Bronchial epithelial cell (primary cell): ENCODE results near the gene FUT8. TPM values are rescaled to one million over a fixed set of nuclear protein-coding genes. Genes with fewer than 3 reads are reported as not detected.

Source experiments
- DNase-seq: peaks from one replicate; pipeline ENCODE4 v3.0.0-alpha.2; 2010; ENCODE audit warnings: low read depth
- FAIRE-seq: peaks from 2 replicates; lab custom pipeline; 2011; peaks lifted over from hg19 to GRCh38; lab: Jason Lieb, UNC
- H3K27me3 ChIP-seq: 2 replicates; pipeline ENCODE4 v1.5.1; 2011; ENCODE audit warnings: low read length; ENCODE audit not compliant: control insufficient read depth, insufficient read depth
- H3K36me3 ChIP-seq: 2 replicates; pipeline ENCODE4 v1.5.1; 2011; ENCODE audit warnings: low read length; ENCODE audit not compliant: control insufficient read depth, insufficient read depth
- H3K4me3 ChIP-seq: 2 replicates; pipeline ENCODE4 v1.5.1; 2011; ENCODE audit warnings: mild to moderate bottlenecking, low read depth, low read length, control low read depth
- CTCF ChIP-seq: IDR thresholded peaks from 2 replicates; pipeline ENCODE4 v1.5.1; 2011; ENCODE audit warnings: mild to moderate bottlenecking, moderate library complexity, low read length, control low read depth, inconsistent platforms; ENCODE audit not compliant: insufficient read depth, severe bottlenecking
- total RNA-seq: library from RNA; depleted of rRNA; stranded (reverse); fragments of >200 nt; gene quantifications from 2 replicates; pipeline ENCODE4 v1.2.1, GENCODE V29; 2014

The FUT8 gene
- total RNA-seq, 1 donor from 2014 or later = 16.3 TPM

GRCh38 chr14:65373016-65373670 is 39.4 kb upstream of the FUT8 start:
- no peak for FAIRE-seq
- DNase-seq = no peak
- no peak for TF ChIP-seq CTCF
- Histone ChIP-seq H3K27me3 (no peaks in the 10 kb centered on the region), H3K4me3 (no peak overlapping the region), H3K36me3 (no peaks in the 10 kb centered on the region)

GRCh38 chr14:65373671-65374039 is 38.9 kb upstream of the FUT8 start:
- DNase-seq (no peak), FAIRE-seq (no peak)
- no peaks in the 10 kb centered on the region for H3K27me3 ChIP-seq
- H3K4me3 ChIP-seq = no peak overlapping the region
- TF ChIP-seq CTCF = peak; percentile 7
- H3K36me3 ChIP-seq = no peaks in the 10 kb centered on the region

GRCh38 chr14:65377576-65377975 is 35.0 kb upstream of the FUT8 start:
- H3K4me3 ChIP-seq = no peak overlapping the region
- no peak for TF ChIP-seq CTCF
- H3K36me3 ChIP-seq = no peaks in the 10 kb centered on the region
- DNase-seq (no peak), FAIRE-seq (no peak)
- no peaks in the 10 kb centered on the region for H3K27me3 ChIP-seq

- no peaks in the 10 kb centered on the region for H3K36me3 ChIP-seq
- no peaks in the 10 kb centered on the region for H3K27me3 ChIP-seq
- no peak overlapping the region for H3K4me3 ChIP-seq
- DNase-seq = no peak
- TF ChIP-seq CTCF = no peak
- FAIRE-seq = no peak
Observed at GRCh38 chr14:65382586-65382985, 29.9 kb upstream of the FUT8 start.

- FAIRE-seq = no peak
Observed at GRCh38 chr14:65387171-65387570, 25.4 kb upstream of the FUT8 start.

More at GRCh38 chr14:65387171-65387570, 25.4 kb upstream of the FUT8 start:
- H3K27me3 ChIP-seq = no peaks in the 10 kb centered on the region
- H3K36me3 ChIP-seq = no peaks in the 10 kb centered on the region
- no peak for DNase-seq
- no peak overlapping the region for H3K4me3 ChIP-seq
- no peak for TF ChIP-seq CTCF
